MM.1S (cell line): ENCODE data around the gene FBLL1.

Experiments used
- DNase-seq: peaks from one replicate; pipeline ENCODE4 v3.0.0-alpha.2; 2015
- H2AFZ ChIP-seq: fragments of 300-600 bp; sonication (generic); 2 replicates; pipeline ENCODE4 v1.6.0; 2016; ENCODE audit warnings: antibody characterized with exemption, low read length
- H3F3A ChIP-seq: fragments of 300-600 bp; sonication (generic); 2 replicates; pipeline ENCODE4 v1.6.1; 2016; ENCODE audit warnings: mild to moderate bottlenecking, antibody characterized with exemption, low read length, moderate library complexity, mixed read lengths; ENCODE audit not compliant: insufficient read depth
- H3K27ac ChIP-seq: fragments of 300-600 bp; sonication (generic); 2 replicates; pipeline ENCODE4 v1.5.1; 2016; ENCODE audit warnings: mild to moderate bottlenecking, low read length
- H3K27me3 ChIP-seq: fragments of 300-600 bp; sonication (generic); replicated peaks from 2 replicates; pipeline ENCODE4 v1.6.0; 2016; ENCODE audit warnings: low read length; ENCODE audit not compliant: insufficient read depth
- H3K36me3 ChIP-seq: fragments of 300-600 bp; sonication (generic); replicated peaks from 2 replicates; pipeline ENCODE4 v1.6.1; 2016; ENCODE audit warnings: mild to moderate bottlenecking, low read length, mixed read lengths; ENCODE audit not compliant: insufficient read depth
- H3K4me1 ChIP-seq: fragments of 300-600 bp; sonication (generic); 2 replicates; pipeline ENCODE4 v1.6.1; 2016; ENCODE audit warnings: low read length, mixed read lengths
- H3K4me2 ChIP-seq: fragments of 300-600 bp; sonication (generic); 2 replicates; pipeline ENCODE4 v1.6.0; 2016; ENCODE audit warnings: low read depth, low read length
- H3K4me3 ChIP-seq: fragments of 300-600 bp; sonication (generic); 2 replicates; pipeline ENCODE4 v1.5.1; 2016; ENCODE audit warnings: low read length, mixed read lengths
- H3K79me2 ChIP-seq: fragments of 300-600 bp; sonication (generic); 2 replicates; pipeline ENCODE4 v1.6.1; 2016; ENCODE audit warnings: mixed run types, low read length, mixed read lengths
- H3K9ac ChIP-seq: fragments of 300-600 bp; sonication (generic); 2 replicates; pipeline ENCODE4 v1.6.1; 2016; ENCODE audit warnings: low read length, mixed read lengths
- H3K9me2 ChIP-seq: fragments of 300-600 bp; sonication (generic); replicated peaks from 2 replicates; pipeline ENCODE4 v1.6.1; 2016; ENCODE audit warnings: mild to moderate bottlenecking, low read length, mixed read lengths; ENCODE audit not compliant: insufficient read depth
- H3K9me3 ChIP-seq: fragments of 300-600 bp; sonication (generic); replicated peaks from 2 replicates; pipeline ENCODE4 v1.6.1; 2016; ENCODE audit warnings: mild to moderate bottlenecking, low read length, mixed read lengths; ENCODE audit not compliant: insufficient read depth
- H4K20me1 ChIP-seq: fragments of 300-600 bp; sonication (generic); 2 replicates; pipeline ENCODE4 v1.6.1; 2016; ENCODE audit warnings: mild to moderate bottlenecking, low read length, moderate library complexity, mixed read lengths; ENCODE audit not compliant: insufficient read depth
- EZH2 ChIP-seq: fragments of 300-600 bp; sonication (generic); optimal IDR thresholded peaks from 2 replicates; pipeline ENCODE3; 2017; ENCODE audit warnings: low read depth, mild to moderate bottlenecking, antibody characterized with exemption, low read length, mixed read lengths
- EZH2phosphoT487 ChIP-seq: fragments of 300-600 bp; sonication (generic); IDR thresholded peaks from 2 replicates; pipeline ENCODE4 v1.6.1; 2018; ENCODE audit warnings: antibody characterized with exemption, low read length
- TF ChIP-seq, protein P1 (sequence below): fragments of 300-600 bp; sonication (generic); IDR thresholded peaks from 2 replicates; pipeline ENCODE4 v1.5.1; 2016; ENCODE audit warnings: antibody characterized with exemption, low read length, mixed read lengths

FBLL1 gene

GRCh38 chr5:168549554-168549953 lies 20.4 kb downstream of the FBLL1 start:
- H3K79me2 ChIP-seq, result no peaks in the 10 kb centered on the region
- no peaks in the 10 kb centered on the region for H3F3A ChIP-seq
- TF ChIP-seq, protein P1, sequence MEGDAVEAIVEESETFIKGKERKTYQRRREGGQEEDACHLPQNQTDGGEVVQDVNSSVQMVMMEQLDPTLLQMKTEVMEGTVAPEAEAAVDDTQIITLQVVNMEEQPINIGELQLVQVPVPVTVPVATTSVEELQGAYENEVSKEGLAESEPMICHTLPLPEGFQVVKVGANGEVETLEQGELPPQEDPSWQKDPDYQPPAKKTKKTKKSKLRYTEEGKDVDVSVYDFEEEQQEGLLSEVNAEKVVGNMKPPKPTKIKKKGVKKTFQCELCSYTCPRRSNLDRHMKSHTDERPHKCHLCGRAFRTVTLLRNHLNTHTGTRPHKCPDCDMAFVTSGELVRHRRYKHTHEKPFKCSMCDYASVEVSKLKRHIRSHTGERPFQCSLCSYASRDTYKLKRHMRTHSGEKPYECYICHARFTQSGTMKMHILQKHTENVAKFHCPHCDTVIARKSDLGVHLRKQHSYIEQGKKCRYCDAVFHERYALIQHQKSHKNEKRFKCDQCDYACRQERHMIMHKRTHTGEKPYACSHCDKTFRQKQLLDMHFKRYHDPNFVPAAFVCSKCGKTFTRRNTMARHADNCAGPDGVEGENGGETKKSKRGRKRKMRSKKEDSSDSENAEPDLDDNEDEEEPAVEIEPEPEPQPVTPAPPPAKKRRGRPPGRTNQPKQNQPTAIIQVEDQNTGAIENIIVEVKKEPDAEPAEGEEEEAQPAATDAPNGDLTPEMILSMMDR, result no peak
- no peak for TF ChIP-seq EZH2phosphoT487
- DNase-seq, result no peak
- no peaks in the 10 kb centered on the region for H4K20me1 ChIP-seq
- no peaks in the 10 kb centered on the region for H3K9me2 ChIP-seq
- H3K36me3 ChIP-seq, result peaks cover 6% of the 10 kb centered on the region; the same call in 1 of the 2 replicates
- H3K27me3 ChIP-seq, result no peaks in the 10 kb centered on the region
- H3K27ac ChIP-seq, result no peak overlapping the region
- no peak overlapping the region for H2AFZ ChIP-seq
- no peak overlapping the region for H3K4me2 ChIP-seq
- H3K9me3 ChIP-seq, result no peaks in the 10 kb centered on the region
- no peaks in the 10 kb centered on the region for H3K4me1 ChIP-seq
- H3K9ac ChIP-seq, result no peak overlapping the region
- no peak overlapping the region for H3K4me3 ChIP-seq

DNA sequence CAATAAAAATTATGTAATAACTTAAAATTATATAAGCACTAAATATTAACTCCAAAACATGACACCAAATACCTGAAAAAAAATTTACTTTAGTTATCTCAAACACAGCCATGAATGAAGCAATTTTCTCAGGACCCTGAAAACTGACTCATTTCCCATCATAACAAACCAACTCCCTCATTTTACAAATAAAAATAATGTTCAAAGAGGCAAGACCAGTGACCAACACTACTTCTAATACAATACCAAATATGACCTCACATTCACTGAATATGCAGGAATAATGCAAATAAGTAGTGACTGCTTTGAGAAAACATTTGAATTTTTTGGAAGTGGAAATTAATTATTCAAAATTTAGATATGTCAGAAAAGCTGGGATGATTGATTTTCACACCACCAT lies 21.6 kb downstream of the FBLL1 start:
- Histone ChIP-seq H3K9ac (no peak overlapping the region), H4K20me1 (no peaks in the 10 kb centered on the region), H3F3A (no peaks in the 10 kb centered on the region), H3K9me3 (no peaks in the 10 kb centered on the region), H3K36me3 (peaks cover 6% of the 10 kb centered on the region; the same call in 1 of the 2 replicates), H3K79me2 (no peaks in the 10 kb centered on the region), H3K27me3 (no peaks in the 10 kb centered on the region), H3K9me2 (no peaks in the 10 kb centered on the region), H3K27ac (no peak overlapping the region), H3K4me3 (no peak overlapping the region), H2AFZ (no peak overlapping the region), H3K4me2 (no peak overlapping the region), H3K4me1 (no peaks in the 10 kb centered on the region)
- no peak for DNase-seq
- TF ChIP-seq EZH2phosphoT487, result no peak
- no peak for TF ChIP-seq EZH2
- TF ChIP-seq, protein P1, result no peak

DNA sequence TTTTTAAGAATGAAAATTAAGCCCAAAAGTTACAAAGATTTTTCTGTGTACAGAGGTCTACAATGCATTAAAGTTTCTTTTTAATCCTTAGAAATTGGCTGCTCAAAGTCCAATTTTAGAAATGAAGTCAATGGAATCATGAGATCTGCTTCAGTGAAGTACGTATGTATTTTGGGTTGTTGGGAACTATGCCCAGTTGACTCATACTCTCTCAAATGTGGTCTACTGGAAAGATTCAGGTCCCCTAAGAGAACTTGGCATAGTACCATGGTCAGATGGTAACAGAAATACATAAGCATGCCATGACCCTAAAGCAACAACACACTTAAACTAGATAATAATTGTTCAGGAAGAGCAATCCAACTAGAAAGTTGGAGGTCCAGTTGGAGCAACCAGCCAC lies 23.0 kb downstream of the FBLL1 start:
- no peak overlapping the region for H2AFZ ChIP-seq
- H3K9ac ChIP-seq, result no peak overlapping the region
- no peaks in the 10 kb centered on the region for H3K79me2 ChIP-seq
- DNase-seq, result no peak
- no peaks in the 10 kb centered on the region for H3K9me3 ChIP-seq
- TF ChIP-seq EZH2phosphoT487 (no peak), EZH2 (no peak)
- TF ChIP-seq, protein P1, result no peak
- H3K27ac ChIP-seq, result no peak overlapping the region
- no peak overlapping the region for H3K4me2 ChIP-seq
- H3K36me3 ChIP-seq, result peaks cover 10% of the 10 kb centered on the region; the same call in 1 of the 2 replicates
- no peaks in the 10 kb centered on the region for H3K4me1 ChIP-seq
- no peaks in the 10 kb centered on the region for H3K27me3 ChIP-seq
- no peaks in the 10 kb centered on the region for H3F3A ChIP-seq
- H3K4me3 ChIP-seq, result no peak overlapping the region
- H4K20me1 ChIP-seq, result no peaks in the 10 kb centered on the region
- no peaks in the 10 kb centered on the region for H3K9me2 ChIP-seq
